GM23338 (cell line): ENCODE results near the gene AFF3. TPM values are rescaled to one million over a fixed set of nuclear protein-coding genes. Genes with fewer than 3 reads are reported as not detected.

ENCODE experiments used
- ATAC-seq: fragments of 200-7000 bp; cut with Tn5 transposase; 3 replicates; pipeline ENCODE4 v1.9.1; 2020
- DNase-seq: peaks from one replicate; pipeline ENCODE4 v3.0.0-alpha.2; 2015; ENCODE audit warnings: low spot score
- H2AFZ ChIP-seq: fragments of 200-600 bp; sonication (generic); 2 replicates; pipeline ENCODE4 v1.8.0; 2016; ENCODE audit warnings: antibody characterized with exemption, mild to moderate bottlenecking, moderate library complexity
- H3F3A ChIP-seq: fragments of 200-600 bp; sonication (generic); replicated peaks from 2 replicates; pipeline ENCODE4 v1.8.0; 2017; ENCODE audit warnings: antibody characterized with exemption, mixed run types, low read depth
- H3K27ac ChIP-seq: fragments of 200-600 bp; sonication (generic); 2 replicates; pipeline ENCODE4 v1.6.1; 2016; ENCODE audit warnings: low read depth
- H3K27me3 ChIP-seq: fragments of 200-600 bp; sonication (generic); 2 replicates; pipeline ENCODE4 v1.8.0; 2016; ENCODE audit warnings: mild to moderate bottlenecking, mixed run types, moderate library complexity; ENCODE audit not compliant: insufficient read depth
- H3K36me3 ChIP-seq: fragments of 200-600 bp; sonication (generic); 2 replicates; pipeline ENCODE4 v1.8.0; 2016; ENCODE audit warnings: mild to moderate bottlenecking; ENCODE audit not compliant: insufficient read depth
- H3K4me1 ChIP-seq: fragments of 200-600 bp; sonication (generic); 2 replicates; pipeline ENCODE4 v1.8.0; 2016; ENCODE audit warnings: mild to moderate bottlenecking, moderate library complexity; ENCODE audit not compliant: insufficient read depth
- H3K4me2 ChIP-seq: fragments of 200-600 bp; sonication (generic); 2 replicates; pipeline ENCODE4 v1.7.1; 2017; ENCODE audit warnings: mixed run types
- H3K4me3 ChIP-seq: fragments of 200-600 bp; sonication (generic); 2 replicates; pipeline ENCODE4 v1.6.1; 2016; ENCODE audit warnings: mixed run types
- H3K79me2 ChIP-seq: fragments of 200-600 bp; sonication (generic); replicated peaks from 2 replicates; pipeline ENCODE4 v1.8.0; 2017; ENCODE audit warnings: mild to moderate bottlenecking; ENCODE audit not compliant: insufficient read depth
- H3K9me2 ChIP-seq: fragments of 200-600 bp; sonication (generic); 2 replicates; pipeline ENCODE4 v1.8.0; 2017; ENCODE audit not compliant: insufficient read depth
- H4K20me1 ChIP-seq: fragments of 200-600 bp; sonication (generic); replicated peaks from 2 replicates; pipeline ENCODE4 v1.8.0; 2017; ENCODE audit warnings: mild to moderate bottlenecking; ENCODE audit not compliant: insufficient read depth
- H3K27ac Mint-ChIP-seq: 2 replicates; pipeline ENCODE4 v1.8.0; 2020; ENCODE audit warnings: inconsistent platforms, mild to moderate bottlenecking, moderate library complexity, mixed read lengths
- H3K27me3 Mint-ChIP-seq: 3 replicates; pipeline ENCODE4 v1.8.0; 2022; ENCODE audit warnings: low read depth, mild to moderate bottlenecking, moderate library complexity, mixed read lengths, inconsistent platforms; ENCODE audit not compliant: insufficient read depth, poor library complexity
- H3K36me3 Mint-ChIP-seq: 3 replicates; pipeline ENCODE4 v1.8.0; 2021; ENCODE audit warnings: low read depth, mild to moderate bottlenecking, inconsistent platforms, moderate library complexity, mixed read lengths
- H3K4me1 Mint-ChIP-seq: 3 replicates; pipeline ENCODE4 v1.8.0; 2020; ENCODE audit warnings: mild to moderate bottlenecking, inconsistent platforms, mixed read lengths
- H3K4me3 Mint-ChIP-seq: 3 replicates; pipeline ENCODE4 v1.8.0; 2021; ENCODE audit warnings: moderate library complexity, mild to moderate bottlenecking, inconsistent platforms, mixed read lengths
- H3K9me3 Mint-ChIP-seq: 3 replicates; pipeline ENCODE4 v1.8.0; 2020; ENCODE audit warnings: moderate library complexity, mild to moderate bottlenecking, inconsistent platforms, mixed read lengths
- CREB1 ChIP-seq: fragments of 250-450 bp; sonication (Bioruptor Pico); IDR thresholded peaks from 2 replicates; pipeline ENCODE4 v1.5.0; 2020; ENCODE audit warnings: low read depth, mild to moderate bottlenecking, moderate library complexity
- CTCF ChIP-seq, 2 experiments: fragments of 200-600 bp in 1 of 2; sonication (generic) in 1 of 2; conservative IDR thresholded peaks; 2 replicates each; pipeline versions ENCODE4 v1.5.1 to v1.6.1; 2016 to 2017; ENCODE audit warnings: antibody characterized with exemption in 2 of 2, low read depth in 2 of 2, mild to moderate bottlenecking in 2 of 2, moderate library complexity in 1 of 2
- EZH2 ChIP-seq: fragments of 200-600 bp; sonication (generic); IDR thresholded peaks from one replicate; pipeline ENCODE4 v1.8.0; 2017; ENCODE audit warnings: antibody characterized with exemption, mild to moderate bottlenecking, low read depth; ENCODE audit not compliant: unreplicated experiment
- EZH2phosphoT487 ChIP-seq: fragments of 200-600 bp; sonication (generic); IDR thresholded peaks from one replicate; pipeline ENCODE4 v1.8.1; 2018; ENCODE audit warnings: antibody characterized with exemption; ENCODE audit not compliant: unreplicated experiment
- JUNB ChIP-seq: IDR thresholded peaks from one replicate; pipeline ENCODE4 v1.6.1; 2016; ENCODE audit warnings: antibody characterized with exemption; ENCODE audit not compliant: unreplicated experiment
- NANOG ChIP-seq: IDR thresholded peaks from 2 replicates; pipeline ENCODE4 v1.6.1; 2016; ENCODE audit warnings: antibody characterized with exemption, borderline replicate concordance
- POLR2AphosphoS5 ChIP-seq: IDR thresholded peaks from 2 replicates; pipeline ENCODE4 v1.6.1; 2016; ENCODE audit warnings: antibody characterized with exemption, low read depth
- STAT1 ChIP-seq: IDR thresholded peaks from one replicate; pipeline ENCODE4 v1.6.1; 2016; ENCODE audit warnings: antibody characterized with exemption; ENCODE audit not compliant: unreplicated experiment
- ZNF114 ChIP-seq: fragments of 250-450 bp; sonication (Bioruptor Pico); IDR thresholded peaks from 2 replicates; pipeline ENCODE4 v1.5.0; 2020; ENCODE audit warnings: mild to moderate bottlenecking, moderate library complexity
- ZNF331 ChIP-seq: fragments of 250-450 bp; sonication (Bioruptor Pico); IDR thresholded peaks from 2 replicates; pipeline ENCODE4 v1.5.0; 2020; ENCODE audit warnings: low read depth, mild to moderate bottlenecking, moderate library complexity
- ZNF462 ChIP-seq: fragments of 250-450 bp; sonication (Bioruptor Pico); IDR thresholded peaks from 2 replicates; pipeline ENCODE4 v1.5.0; 2020; ENCODE audit warnings: mild to moderate bottlenecking, moderate library complexity
- polyA plus RNA-seq: library from polyadenylated mRNA; unstranded; fragments of >200 nt; fragmentation: Nextera tagmentation; extraction: Ambion mirVana; gene quantifications from 2 replicates; pipeline ENCODE4 v1.2.1, GENCODE V29; 2016
- total RNA-seq: library from RNA; depleted of rRNA; stranded (reverse); fragments of >200 nt; shearing (Covaris generic); gene quantifications from 2 replicates; pipeline ENCODE4 v1.2.3, GENCODE V29; 2014
- TF ChIP-seq, protein P1 (sequence below): IDR thresholded peaks from 2 replicates; pipeline ENCODE4 v1.6.1; 2016; ENCODE audit warnings: antibody characterized with exemption
- TF ChIP-seq, protein P2 (sequence below): IDR thresholded peaks from one replicate; pipeline ENCODE4 v1.6.1; 2018; ENCODE audit warnings: antibody characterized with exemption; ENCODE audit not compliant: unreplicated experiment

AFF3 gene
- total and polyA plus RNA-seq, 2 experiments from 2014 or later, result 0.73 to 1.4 TPM

DNA sequence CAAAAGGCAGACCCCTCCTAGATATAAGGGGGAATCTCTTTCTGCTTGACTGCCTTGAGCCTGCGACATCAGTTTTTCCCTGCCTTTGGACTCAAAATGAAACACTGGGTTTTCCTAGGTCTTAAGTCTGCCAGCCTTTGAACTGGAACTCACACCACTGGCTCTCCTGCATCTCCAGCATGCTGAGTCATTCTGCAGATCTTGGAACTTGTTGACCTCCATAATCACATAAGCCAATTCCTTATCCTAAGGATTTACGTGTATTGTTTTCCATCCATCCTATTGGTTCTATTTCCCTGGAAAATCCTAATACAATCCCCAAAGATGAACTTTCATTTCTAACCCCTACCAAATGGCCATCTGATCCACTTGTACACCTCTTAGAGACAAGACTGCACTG lies 88.0 kb downstream of the AFF3 start:
- Histone ChIP-seq H3K79me2 (no peaks in the 10 kb centered on the region), H3K9me2 (no peaks in the 10 kb centered on the region; the same call in 1 of the 2 replicates), H4K20me1 (no peaks in the 10 kb centered on the region), H3K4me3 (no peak overlapping the region), H3K4me1 (no peaks in the 10 kb centered on the region), H3F3A (no peaks in the 10 kb centered on the region), H3K36me3 (no peaks in the 10 kb centered on the region), H3K4me2 (no peak overlapping the region), H2AFZ (no peak overlapping the region), H3K27ac (no peak overlapping the region), H3K27me3 (no peaks in the 10 kb centered on the region)
- H3K27me3 Mint-ChIP-seq, result peaks cover 3% of the 10 kb centered on the region
- 0 out of 3 replicates have a peak, but pooled peaks cover 8% of the 10 kb centered on the region for H3K4me1 Mint-ChIP-seq
- DNase-seq (no peak), ATAC-seq (no peak)
- H3K27ac Mint-ChIP-seq, result no peak overlapping the region
- H3K4me3 Mint-ChIP-seq, result no peak overlapping the region
- H3K9me3 Mint-ChIP-seq, result no peaks in the 10 kb centered on the region
- no peaks in the 10 kb centered on the region for H3K36me3 Mint-ChIP-seq
- TF ChIP-seq CREB1 (CRISPR knock-in tag) (no peak), CTCF (conservative IDR thresholded peaks at IDR 0.05; ENCODE audit: low read depth in 2 of 2) (no peak), JUNB (no peak), ZNF331 (CRISPR knock-in tag) (no peak), ZNF114 (CRISPR knock-in tag) (no peak), EZH2phosphoT487 (no peak), NANOG (no peak), POLR2AphosphoS5 (no peak), EZH2 (no peak), ZNF462 (CRISPR knock-in tag) (no peak), STAT1 (no peak)
- TF ChIP-seq, protein P1, sequence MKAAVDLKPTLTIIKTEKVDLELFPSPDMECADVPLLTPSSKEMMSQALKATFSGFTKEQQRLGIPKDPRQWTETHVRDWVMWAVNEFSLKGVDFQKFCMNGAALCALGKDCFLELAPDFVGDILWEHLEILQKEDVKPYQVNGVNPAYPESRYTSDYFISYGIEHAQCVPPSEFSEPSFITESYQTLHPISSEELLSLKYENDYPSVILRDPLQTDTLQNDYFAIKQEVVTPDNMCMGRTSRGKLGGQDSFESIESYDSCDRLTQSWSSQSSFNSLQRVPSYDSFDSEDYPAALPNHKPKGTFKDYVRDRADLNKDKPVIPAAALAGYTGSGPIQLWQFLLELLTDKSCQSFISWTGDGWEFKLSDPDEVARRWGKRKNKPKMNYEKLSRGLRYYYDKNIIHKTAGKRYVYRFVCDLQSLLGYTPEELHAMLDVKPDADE, result no peak
- TF ChIP-seq, protein P2, sequence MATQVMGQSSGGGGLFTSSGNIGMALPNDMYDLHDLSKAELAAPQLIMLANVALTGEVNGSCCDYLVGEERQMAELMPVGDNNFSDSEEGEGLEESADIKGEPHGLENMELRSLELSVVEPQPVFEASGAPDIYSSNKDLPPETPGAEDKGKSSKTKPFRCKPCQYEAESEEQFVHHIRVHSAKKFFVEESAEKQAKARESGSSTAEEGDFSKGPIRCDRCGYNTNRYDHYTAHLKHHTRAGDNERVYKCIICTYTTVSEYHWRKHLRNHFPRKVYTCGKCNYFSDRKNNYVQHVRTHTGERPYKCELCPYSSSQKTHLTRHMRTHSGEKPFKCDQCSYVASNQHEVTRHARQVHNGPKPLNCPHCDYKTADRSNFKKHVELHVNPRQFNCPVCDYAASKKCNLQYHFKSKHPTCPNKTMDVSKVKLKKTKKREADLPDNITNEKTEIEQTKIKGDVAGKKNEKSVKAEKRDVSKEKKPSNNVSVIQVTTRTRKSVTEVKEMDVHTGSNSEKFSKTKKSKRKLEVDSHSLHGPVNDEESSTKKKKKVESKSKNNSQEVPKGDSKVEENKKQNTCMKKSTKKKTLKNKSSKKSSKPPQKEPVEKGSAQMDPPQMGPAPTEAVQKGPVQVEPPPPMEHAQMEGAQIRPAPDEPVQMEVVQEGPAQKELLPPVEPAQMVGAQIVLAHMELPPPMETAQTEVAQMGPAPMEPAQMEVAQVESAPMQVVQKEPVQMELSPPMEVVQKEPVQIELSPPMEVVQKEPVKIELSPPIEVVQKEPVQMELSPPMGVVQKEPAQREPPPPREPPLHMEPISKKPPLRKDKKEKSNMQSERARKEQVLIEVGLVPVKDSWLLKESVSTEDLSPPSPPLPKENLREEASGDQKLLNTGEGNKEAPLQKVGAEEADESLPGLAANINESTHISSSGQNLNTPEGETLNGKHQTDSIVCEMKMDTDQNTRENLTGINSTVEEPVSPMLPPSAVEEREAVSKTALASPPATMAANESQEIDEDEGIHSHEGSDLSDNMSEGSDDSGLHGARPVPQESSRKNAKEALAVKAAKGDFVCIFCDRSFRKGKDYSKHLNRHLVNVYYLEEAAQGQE, result no peak
